HCT116 (cell line): ENCODE measurements around the gene CIB4.

ENCODE experiments used
- EGR1 ChIP-seq: IDR thresholded peaks from 2 replicates; pipeline ENCODE4 v1.6.1; 2012; ENCODE audit warnings: low read depth
- EZH2 ChIP-seq: fragments of 200-600 bp; sonication (generic); IDR thresholded peaks from 2 replicates; pipeline ENCODE4 v1.6.1; 2017; ENCODE audit warnings: antibody characterized with exemption, mixed run types
- POLR2A ChIP-seq: IDR thresholded peaks from 2 replicates; pipeline ENCODE4 v1.7.0; 2011; ENCODE audit warnings: borderline replicate concordance; ENCODE audit not compliant: insufficient read depth, insufficient read length; ENCODE audit errors: extremely low read depth
- POLR2AphosphoS5 ChIP-seq: IDR thresholded peaks from 2 replicates; pipeline ENCODE4 v1.6.1; 2011; ENCODE audit warnings: mild to moderate bottlenecking, low read depth, low read length, moderate library complexity
- TF ChIP-seq, protein P1 (sequence below): IDR thresholded peaks from 2 replicates; pipeline ENCODE4 v1.6.1; 2012
- TF ChIP-seq, protein P2 (sequence below), 3 experiments: fragments of 200-600 bp in 1 of 3; sonication (generic) in 1 of 3; IDR thresholded peaks in 2 of 3; conservative IDR thresholded peaks in 1 of 3; 2 replicates each; pipeline ENCODE4 v1.5.1; 2012 to 2017; ENCODE audit warnings: low read depth in 2 of 3, low read length in 2 of 3, antibody characterized with exemption in 1 of 3, borderline replicate concordance in 1 of 3, control low read depth in 1 of 3, mild to moderate bottlenecking in 1 of 3, mixed read lengths in 1 of 3, mixed run types in 1 of 3, moderate library complexity in 1 of 3; ENCODE audit not compliant: insufficient read depth in 1 of 3

- TF ChIP-seq, protein P1, sequence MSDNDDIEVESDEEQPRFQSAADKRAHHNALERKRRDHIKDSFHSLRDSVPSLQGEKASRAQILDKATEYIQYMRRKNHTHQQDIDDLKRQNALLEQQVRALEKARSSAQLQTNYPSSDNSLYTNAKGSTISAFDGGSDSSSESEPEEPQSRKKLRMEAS, result no peak
- TF ChIP-seq POLR2AphosphoS5, result no peak
- TF ChIP-seq EZH2, result no peak
- TF ChIP-seq, protein P2, sequence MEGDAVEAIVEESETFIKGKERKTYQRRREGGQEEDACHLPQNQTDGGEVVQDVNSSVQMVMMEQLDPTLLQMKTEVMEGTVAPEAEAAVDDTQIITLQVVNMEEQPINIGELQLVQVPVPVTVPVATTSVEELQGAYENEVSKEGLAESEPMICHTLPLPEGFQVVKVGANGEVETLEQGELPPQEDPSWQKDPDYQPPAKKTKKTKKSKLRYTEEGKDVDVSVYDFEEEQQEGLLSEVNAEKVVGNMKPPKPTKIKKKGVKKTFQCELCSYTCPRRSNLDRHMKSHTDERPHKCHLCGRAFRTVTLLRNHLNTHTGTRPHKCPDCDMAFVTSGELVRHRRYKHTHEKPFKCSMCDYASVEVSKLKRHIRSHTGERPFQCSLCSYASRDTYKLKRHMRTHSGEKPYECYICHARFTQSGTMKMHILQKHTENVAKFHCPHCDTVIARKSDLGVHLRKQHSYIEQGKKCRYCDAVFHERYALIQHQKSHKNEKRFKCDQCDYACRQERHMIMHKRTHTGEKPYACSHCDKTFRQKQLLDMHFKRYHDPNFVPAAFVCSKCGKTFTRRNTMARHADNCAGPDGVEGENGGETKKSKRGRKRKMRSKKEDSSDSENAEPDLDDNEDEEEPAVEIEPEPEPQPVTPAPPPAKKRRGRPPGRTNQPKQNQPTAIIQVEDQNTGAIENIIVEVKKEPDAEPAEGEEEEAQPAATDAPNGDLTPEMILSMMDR (IDR thresholded peaks at IDR 0.05 in 2 of 3, conservative IDR thresholded peaks at IDR 0.05 in 1 of 3; ENCODE audit: borderline replicate concordance in 1 of 3, insufficient read depth in 1 of 3, low read depth in 2 of 3, low read length in 2 of 3), result no peak
- TF ChIP-seq POLR2A, result no peak
- TF ChIP-seq EGR1, result no peak
These were observed 9.6 kb downstream of the CIB4 start for GRCh38 chr2:26631401-26632170.
